Stimulated activated CD4-positive, alpha-beta T cell treated with anti-CD3 and anti-CD28 coated beads, TNF-alpha, amount 100 ng/mL, for 4 hours (primary cell): ENCODE data around the gene ADAM21.
"Not testable (repeated sequence)": the region's sequence is repeated elsewhere in the genome, so short reads cannot be mapped to it uniquely, and the experiment has no call there.

Experiments used
- DNase-seq, 3 experiments: peaks; one replicate each; pipeline ENCODE4 v3.0.0-alpha.2; 2020; ENCODE audit warnings: low read depth in 3 of 3

Gene ADAM21

DNA sequence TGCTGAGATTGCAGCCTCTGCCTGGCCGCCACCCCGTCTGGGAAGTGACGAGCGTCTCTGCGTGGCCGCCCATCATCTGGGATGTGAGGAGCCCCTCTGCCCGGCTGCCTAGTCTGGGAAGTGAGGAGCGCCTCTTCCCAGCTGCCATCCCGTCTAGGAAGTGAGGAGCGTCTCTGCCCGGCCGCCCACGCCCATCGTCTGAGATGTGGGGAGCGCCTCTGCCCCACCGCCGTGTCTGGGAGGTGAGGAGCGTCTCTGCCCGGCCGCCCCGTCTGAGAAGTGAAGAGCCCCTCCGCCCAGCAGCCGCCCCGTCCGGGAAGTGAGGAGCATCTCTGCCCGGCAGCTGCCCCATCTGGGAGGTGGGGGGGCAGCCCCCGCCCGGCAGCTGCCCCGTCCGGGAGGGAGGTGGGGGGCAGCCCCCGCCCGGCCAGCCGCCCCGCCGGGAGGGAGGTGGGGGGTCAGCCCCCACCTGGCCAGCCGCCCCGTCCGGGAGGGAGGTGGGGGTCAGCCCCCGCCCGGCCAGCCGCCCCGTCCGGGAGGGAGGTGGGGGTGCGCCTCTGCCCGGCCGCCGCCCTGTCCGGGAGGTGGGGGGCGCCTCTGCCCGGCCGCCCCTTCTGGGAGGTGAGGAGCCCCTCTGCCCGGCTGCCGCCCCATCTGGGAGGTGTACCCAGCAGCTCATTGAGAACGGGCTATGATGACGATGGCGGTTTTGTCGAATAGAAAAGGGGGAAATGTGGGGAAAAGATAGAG is 25.6 kb downstream of the ADAM21 start:
- DNase-seq, result not testable (repeated sequence)

DNA sequence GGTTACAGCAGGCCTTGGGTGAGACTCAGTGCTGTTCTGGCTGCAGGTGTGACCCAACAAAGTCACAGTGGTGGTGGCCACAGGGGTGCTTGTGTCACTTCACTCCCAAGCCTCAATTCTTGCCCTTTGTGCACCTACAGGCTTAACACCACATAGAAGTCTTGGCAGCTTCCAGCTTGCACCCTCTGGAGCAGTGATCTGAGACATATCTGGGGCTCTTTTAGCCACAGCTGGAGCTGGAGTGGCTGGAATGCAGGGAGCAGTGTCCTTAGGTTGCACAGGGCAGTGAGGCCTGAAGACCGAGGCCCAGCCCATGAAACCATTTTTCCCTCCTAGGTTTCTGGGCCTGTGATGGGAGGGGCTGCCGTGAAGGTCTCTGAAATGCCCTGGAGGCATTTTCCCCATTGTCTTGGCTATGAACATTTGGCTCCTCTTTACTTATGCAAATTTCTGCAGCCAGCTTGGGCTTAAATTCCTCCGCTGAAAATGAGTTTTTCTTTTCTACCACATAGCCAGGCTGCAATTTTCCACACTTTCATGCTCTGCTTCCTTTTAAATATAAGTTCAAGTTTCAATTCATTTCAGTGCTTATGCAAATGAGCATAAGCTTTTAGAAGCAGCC is 37.7 kb downstream of the ADAM21 start:
- no peak for DNase-seq

DNA sequence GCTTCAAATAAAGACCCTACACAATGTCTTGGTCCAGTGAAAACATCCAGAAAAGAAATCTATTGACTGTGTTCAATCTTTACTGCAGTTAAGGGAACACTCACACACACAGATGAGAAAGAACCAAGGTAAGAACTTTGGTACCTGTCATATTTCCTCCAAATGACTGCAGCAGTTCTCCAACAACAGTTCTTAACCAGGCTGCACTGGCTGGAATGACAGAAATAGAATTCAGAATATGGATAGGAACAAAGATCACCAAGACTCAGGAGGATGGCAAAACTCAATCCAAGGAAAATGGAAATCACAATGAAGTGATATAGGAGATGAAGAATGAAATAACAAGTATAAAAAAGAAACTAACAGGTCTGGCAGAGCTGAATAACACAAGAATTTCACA is 46.2 kb downstream of the ADAM21 start:
- no peak for DNase-seq
